ENCODE results near the gene MIA2.

- TF ChIP-seq CTCF (IDR thresholded peaks at IDR 0.05), result no peak
- peak; percentile 31 to 42 for TF ChIP-seq POLR2AphosphoS5 (IDR thresholded peaks at IDR 0.05)
- no peak for TF ChIP-seq POLR2A (IDR thresholded peaks at IDR 0.05; ENCODE audit: low read depth)
Observed at GRCh38 chr14:39431416-39432178, 197.9 kb downstream of the MIA2 start.
